Umbilical cord (tissue), 2 donors: ENCODE measurements around the gene TMEM232. TPM values are rescaled to one million over a fixed set of nuclear protein-coding genes. Genes with fewer than 3 reads are reported as not detected.

Source experiments
- DNase-seq: peaks from one replicate; pipeline ENCODE4 v3.0.0-alpha.2; 2015; ENCODE audit warnings: low spot score
- total RNA-seq: library from RNA; depleted of rRNA; stranded (reverse); fragments of >200 nt; gene quantifications from one replicate; pipeline ENCODE4 v1.2.3, GENCODE V29; 2014; ENCODE audit warnings: low replicate concordance; ENCODE audit not compliant: insufficient read depth

Gene TMEM232
- total RNA-seq, 1 donor from 2014 or later, result 4.6 TPM

DNA sequence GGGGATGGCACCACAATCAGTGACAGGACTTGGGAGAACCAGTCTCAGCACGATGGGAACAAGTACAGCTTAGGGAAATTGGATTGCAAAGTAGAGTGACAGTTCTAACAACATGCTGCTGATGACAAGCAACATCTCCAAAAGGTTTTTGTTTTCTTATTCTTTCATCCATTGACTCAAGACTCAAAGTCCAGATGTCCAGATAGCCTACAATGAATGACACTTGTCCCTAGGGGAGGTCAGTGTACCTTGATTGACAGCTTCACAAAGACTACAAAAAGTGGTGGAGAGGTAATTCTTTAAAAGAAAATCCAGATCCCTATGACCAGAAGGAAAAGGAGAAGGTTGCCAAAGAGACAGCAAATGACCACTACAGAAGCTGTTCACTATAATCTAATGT is 323.9 kb downstream of the TMEM232 start:
- no peak for DNase-seq

DNA sequence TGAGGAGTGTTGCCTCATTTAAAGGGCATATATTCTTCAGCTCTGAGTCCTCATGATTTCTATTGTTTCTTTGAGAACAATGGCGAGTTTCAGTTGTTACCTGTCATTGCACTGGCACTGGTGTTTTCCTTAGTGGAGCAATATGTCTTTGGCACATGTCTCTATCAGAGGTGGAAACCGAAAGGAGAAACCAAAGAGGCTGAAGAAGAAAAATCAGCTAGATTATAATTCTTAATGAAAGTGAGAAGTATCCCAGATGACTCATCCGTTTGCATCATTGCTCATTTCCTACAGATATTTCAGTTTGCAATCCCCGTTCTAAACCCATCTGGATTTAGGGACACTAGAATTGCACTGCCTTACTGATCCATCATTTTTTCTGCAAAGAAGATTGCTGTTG is 324.6 kb downstream of the TMEM232 start:
- no peak for DNase-seq

DNA sequence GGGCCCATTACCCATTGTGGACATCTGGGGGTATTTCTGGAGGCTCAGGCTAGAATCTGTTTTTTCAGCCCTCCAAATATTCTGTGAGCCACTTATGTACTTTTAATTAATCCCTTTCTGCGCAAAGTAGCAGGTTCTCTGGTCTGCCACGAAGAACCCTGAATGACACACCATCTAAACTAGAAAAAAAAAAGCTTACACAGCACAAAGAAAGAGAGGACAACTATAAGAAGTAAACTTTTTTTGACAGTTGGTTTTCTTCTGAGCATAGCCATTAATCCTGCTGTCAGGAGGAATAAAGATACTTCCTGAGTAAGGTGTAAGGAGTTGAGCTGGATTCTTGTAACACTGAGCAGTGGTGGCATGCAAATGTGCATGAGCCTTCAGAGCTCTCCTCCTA is 327.5 kb downstream of the TMEM232 start:
- no peak for DNase-seq

DNA sequence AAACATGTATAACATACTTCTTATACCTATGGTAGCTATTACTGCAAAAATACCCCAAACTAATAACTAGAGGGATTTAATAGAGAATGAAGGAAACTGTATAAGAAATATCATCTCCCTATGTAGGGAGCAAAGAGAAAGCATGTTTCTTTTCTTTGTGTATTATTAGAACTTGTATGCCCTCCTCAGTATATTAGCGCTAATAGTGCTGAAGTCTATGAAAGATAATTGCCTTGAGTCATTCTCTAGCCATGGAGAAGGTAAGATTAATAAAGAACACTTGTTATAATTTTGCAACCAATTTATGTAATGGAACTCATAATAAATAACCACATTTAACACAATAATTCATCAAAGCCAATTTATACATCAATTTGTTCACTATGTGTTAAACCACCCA is 329.2 kb downstream of the TMEM232 start:
- DNase-seq, result no peak

DNA sequence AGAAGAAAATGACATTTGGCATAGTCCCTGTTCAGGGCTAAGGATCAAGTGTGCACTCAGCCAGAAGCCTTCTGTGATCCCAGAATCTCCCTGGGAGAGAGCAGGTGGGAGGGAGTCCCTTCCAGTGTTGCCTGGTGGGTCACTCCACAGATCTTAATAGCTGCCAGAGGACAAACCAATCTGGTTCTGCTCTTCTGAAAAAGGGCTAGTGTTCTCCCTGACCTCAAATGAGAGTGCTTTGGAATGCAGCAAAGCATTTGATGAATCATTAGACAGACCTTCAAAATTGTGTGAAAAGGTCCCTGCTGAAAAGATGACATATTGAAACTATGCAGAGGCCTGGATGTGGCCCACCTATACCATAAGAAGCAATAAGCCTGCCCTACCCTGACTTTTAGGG is 339.7 kb downstream of the TMEM232 start:
- peak; percentile 10 for DNase-seq

DNA sequence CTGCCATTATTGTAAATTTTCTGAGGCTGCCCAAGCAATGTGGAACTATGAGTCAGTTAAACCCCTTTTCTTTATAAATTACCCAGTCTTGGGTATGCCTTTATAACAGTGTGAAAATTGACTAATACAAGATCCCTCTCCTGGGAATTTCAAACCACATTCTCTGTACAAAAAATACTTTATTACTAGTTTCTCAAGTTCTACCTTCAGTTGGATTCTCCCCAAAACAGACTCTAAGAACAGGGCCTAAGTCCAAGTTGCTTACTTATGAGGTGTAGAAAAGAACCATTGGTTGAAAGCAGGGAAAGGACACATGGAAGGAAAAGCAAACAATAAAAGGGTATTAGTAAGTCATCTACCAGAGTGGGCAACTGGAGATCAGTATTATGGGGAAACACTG is 343.2 kb downstream of the TMEM232 start:
- DNase-seq, result no peak

DNA sequence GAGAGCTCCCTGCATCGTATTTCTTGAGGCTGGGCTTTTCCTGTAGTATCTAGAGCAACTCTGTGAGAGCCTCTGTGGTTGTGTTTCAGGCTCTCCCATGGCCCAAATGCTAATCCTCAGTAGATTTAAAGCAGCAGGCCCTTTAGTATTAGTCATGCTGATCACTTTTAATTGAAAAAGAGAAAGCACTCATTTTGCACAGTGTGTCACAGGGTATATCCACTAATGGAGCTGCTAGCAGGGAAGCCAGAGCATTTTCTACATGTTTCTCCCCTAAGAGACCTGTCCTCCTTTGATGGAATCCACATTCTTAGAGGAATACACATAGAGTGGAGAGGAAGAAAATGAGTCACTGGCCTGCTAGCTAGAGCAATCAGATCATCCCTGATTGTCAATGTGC is 348.5 kb downstream of the TMEM232 start:
- peak; percentile 24 for DNase-seq

DNA sequence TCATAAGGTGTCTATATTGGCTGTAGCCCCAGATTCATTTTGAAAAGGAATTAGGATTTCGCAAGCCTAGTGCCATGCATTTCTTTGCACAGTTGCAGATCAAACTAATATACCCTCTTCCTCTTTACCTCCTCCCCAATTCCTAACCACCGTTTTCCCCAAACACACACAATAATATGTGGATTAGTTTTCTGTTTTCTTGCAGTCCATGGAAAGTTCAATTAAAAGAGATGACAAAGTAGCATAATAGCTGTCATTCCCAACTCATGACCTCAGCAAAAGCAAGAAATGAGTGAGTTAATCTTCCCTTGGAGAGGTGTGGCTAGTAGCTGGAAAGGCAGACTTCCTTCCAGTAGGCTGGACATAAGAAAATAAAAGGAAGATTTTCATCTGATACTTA is 349.1 kb downstream of the TMEM232 start:
- no peak for DNase-seq

DNA sequence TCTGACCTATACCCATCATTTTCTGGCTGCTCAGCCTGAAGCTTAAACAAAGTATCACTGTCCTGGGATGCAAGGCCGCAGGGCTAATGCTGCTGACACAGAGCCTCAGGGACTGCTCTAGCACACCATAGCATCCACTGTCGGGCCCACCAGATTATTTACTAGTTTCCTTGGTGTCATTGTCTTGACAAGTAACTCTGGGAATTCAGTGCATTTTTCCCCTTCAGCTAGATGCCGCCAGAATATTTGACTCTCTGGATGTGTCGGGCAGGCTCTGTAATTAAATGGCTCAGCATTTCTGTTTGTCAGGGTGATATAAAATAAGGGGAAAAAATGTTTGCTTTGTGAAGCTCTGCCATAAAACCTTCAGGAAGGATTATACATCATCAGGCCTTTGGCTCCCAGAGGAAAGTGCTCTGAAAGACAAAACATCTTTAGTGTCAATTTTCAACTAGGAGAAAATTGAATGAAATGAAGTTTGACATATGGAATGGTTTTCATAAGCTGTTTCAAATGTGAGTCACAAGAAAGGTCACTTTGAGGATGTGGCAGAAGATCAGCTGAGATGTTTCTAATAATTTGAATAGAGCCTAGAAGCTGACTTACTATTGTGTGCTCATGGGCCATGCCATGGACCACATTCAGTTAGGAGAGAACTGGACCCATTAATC is 350.1 kb downstream of the TMEM232 start:
- DNase-seq, result peak; percentile 36

DNA sequence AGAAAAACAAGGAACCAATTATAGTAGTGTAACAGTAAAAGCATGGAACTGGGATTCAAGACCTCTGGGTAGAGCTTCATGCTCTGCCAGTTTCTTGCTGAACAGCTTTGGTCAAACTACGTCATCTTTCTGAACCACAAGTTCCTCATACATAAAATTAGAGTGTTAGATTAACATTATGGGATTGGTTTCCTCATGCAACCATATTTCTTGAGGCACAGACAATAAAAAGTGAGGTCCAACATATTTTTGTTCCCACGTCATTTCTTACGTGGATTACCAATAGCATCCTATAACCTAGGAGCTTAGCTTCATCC is 354.8 kb downstream of the TMEM232 start:
- DNase-seq, result no peak

DNA sequence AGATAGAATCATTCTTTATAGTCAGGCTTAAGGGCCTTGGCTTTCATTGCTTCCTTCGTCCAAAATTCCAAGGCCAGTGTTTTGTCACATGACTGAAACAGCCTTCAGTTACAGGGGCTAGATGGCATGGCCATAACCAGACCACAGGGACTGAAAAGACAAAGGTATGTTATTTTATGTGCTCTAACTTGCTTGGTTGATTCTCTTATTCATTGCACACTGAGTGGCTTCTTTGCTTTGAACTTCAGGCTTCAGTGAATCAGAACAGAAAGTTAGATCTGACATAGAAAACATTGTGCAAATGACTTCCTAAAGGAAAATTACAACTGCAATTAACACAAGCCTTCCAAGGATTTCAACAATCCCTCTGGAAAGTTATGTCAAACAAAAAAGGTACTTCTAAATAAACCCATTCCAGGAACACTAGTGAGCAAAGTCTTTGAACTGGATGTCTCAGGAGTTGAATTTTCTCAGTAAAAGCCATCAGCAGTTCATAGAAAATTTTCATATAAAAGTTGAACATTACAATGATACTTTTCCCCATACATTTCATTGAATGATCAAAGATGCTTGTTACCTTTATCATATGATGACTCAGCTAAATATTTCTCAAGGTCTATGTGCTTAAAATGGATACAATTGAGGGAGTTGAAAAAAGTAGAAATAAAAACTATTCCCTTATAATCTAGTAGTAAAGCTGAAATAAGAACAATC is 355.3 kb downstream of the TMEM232 start:
- DNase-seq, result no peak

Other genes with a start within 250 kb of the TMEM232 start
- 67.7 TPM for gene SLC25A46, start 12.3 kb upstream of the TMEM232 start, total RNA-seq